HG02852 (cell line): ENCODE data around the gene SPATA32.

Experiments used
- ATAC-seq: cut with Tn5 transposase; IDR thresholded peaks from one replicate; pipeline ENCODE4 v1.9.1; 2021; ENCODE audit warnings: mild to moderate bottlenecking, moderate library complexity; ENCODE audit not compliant: unreplicated experiment

SPATA32 gene

GRCh38 chr17:45294506-45294905 is 32.6 kb upstream of the SPATA32 start:
- ATAC-seq = no peak

- no peak for ATAC-seq
Measured at GRCh38 chr17:45293413-45294211, 31.7 kb upstream of the SPATA32 start.

GRCh38 chr17:45292696-45293412 is 31.0 kb upstream of the SPATA32 start:
- ATAC-seq = no peak

GRCh38 chr17:45291171-45291805 is 29.4 kb upstream of the SPATA32 start:
- no peak for ATAC-seq

- no peak for ATAC-seq
Measured at GRCh38 chr17:45290269-45290765, 28.4 kb upstream of the SPATA32 start.

GRCh38 chr17:45289301-45290268 is 27.7 kb upstream of the SPATA32 start:
- ATAC-seq = no peak

- no peak for ATAC-seq
Measured at GRCh38 chr17:45288825-45289224, 26.9 kb upstream of the SPATA32 start.

GRCh38 chr17:45287526-45288500 is 25.9 kb upstream of the SPATA32 start:
- no peak for ATAC-seq

- no peak for ATAC-seq
Measured at GRCh38 chr17:45286286-45286685, 24.4 kb upstream of the SPATA32 start.

GRCh38 chr17:45284176-45285140 is 22.6 kb upstream of the SPATA32 start:
- no peak for ATAC-seq

GRCh38 chr17:45283711-45284110 is 21.8 kb upstream of the SPATA32 start:
- no peak for ATAC-seq

GRCh38 chr17:45282683-45283644 is 21.1 kb upstream of the SPATA32 start:
- ATAC-seq = no peak

GRCh38 chr17:45279898-45280297 is 18.0 kb upstream of the SPATA32 start:
- no peak for ATAC-seq

- ATAC-seq = no peak
Measured at GRCh38 chr17:45277992-45278391, 16.1 kb upstream of the SPATA32 start.

- ATAC-seq = no peak
Measured at GRCh38 chr17:45277216-45277849, 15.4 kb upstream of the SPATA32 start.

GRCh38 chr17:45276031-45276430 is 14.1 kb upstream of the SPATA32 start:
- ATAC-seq = no peak

GRCh38 chr17:45274033-45274432 is 12.1 kb upstream of the SPATA32 start:
- no peak for ATAC-seq
